ENCODE measurements around the gene GRB2.

Gene GRB2

DNA sequence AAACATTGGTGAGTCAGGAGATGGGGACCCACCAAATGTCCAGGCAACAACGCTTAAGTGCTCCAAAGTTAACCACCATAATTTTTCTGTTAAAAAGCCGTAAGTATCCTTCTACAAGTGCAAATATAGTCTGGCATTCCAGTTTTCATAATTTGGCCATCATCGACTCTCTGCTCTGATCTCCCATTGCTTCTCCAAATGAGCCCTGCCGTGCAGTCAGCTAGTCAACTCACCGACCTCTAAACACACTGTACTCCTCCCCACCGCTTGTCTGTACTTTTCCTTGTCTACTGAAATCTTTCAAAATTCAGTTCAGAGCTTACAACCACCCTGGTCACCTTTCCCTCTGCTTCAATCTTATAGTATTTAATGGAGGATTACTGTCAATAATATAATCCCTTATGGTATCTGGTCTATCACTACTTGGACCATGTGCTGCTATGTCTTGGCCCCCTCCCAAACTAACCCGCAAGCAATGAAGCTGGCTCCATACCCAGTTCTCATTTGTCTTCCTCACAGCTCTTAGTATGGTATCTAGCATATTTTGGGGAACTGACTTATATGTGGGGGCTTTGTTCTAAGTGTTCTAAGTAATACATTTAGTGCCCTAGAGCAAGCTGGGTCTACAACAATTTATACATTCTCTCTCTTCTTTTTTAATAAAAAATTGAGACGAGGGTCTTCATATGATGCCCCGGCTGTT, 63.5 kb downstream of the GRB2 start:
- no peaks in the 10 kb centered on the region for H3K9me3 ChIP-seq (ENCODE audit: control insufficient read depth, low read length)
- whole genome bisulfite sequencing, 2 experiments: 91 to 93% methylated on average over 9 of the region's 9 CpGs
- H3K27ac ChIP-seq (ENCODE audit: insufficient read depth, low read depth, low read length, poor library complexity, severe bottlenecking): no peak overlapping the region
- peaks cover 14% of the 10 kb centered on the region for H3K4me1 ChIP-seq (ENCODE audit: control insufficient read depth, insufficient read depth, low read length)
- H3K36me3 ChIP-seq (ENCODE audit: control insufficient read depth, insufficient read depth, low read length): no peaks in the 10 kb centered on the region
- no peaks in the 10 kb centered on the region for H3K27me3 ChIP-seq (ENCODE audit: control insufficient read depth, insufficient read depth, low read length, poor library complexity, severe bottlenecking)
- no peak overlapping the region for H3K4me3 ChIP-seq (ENCODE audit: insufficient read depth, low read depth, low read length)

DNA sequence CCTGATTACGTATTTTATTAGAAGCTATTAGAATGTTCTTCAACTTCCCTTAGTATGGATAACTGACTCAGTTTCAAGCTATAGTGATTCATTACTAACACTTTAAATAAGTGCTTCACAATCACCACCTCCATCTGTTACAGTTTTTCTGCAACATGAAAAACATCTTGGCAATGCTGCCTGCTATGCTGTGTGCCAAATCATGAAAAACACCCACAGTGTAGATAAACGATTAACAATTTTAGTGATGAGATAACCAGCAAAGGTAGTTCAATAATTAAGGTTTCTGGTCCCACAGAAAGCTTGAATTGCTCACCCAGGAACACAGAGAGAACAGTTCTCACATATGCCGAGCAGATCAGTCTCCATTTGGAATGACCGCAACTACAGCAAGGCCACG, 64.8 kb downstream of the GRB2 start:
- no peaks in the 10 kb centered on the region for H3K9me3 ChIP-seq (ENCODE audit: control insufficient read depth, low read length)
- no peaks in the 10 kb centered on the region for H3K36me3 ChIP-seq (ENCODE audit: control insufficient read depth, insufficient read depth, low read length)
- 97 to 99% methylated on average over 5 of the region's 5 CpGs for WGBS, 2 experiments
- H3K27ac ChIP-seq (ENCODE audit: insufficient read depth, low read depth, low read length, poor library complexity, severe bottlenecking): no peak overlapping the region
- peaks cover 6% of the 10 kb centered on the region for H3K4me1 ChIP-seq (ENCODE audit: control insufficient read depth, insufficient read depth, low read length)
- no peaks in the 10 kb centered on the region for H3K27me3 ChIP-seq (ENCODE audit: control insufficient read depth, insufficient read depth, low read length, poor library complexity, severe bottlenecking)
- no peak overlapping the region for H3K4me3 ChIP-seq (ENCODE audit: insufficient read depth, low read depth, low read length)

DNA sequence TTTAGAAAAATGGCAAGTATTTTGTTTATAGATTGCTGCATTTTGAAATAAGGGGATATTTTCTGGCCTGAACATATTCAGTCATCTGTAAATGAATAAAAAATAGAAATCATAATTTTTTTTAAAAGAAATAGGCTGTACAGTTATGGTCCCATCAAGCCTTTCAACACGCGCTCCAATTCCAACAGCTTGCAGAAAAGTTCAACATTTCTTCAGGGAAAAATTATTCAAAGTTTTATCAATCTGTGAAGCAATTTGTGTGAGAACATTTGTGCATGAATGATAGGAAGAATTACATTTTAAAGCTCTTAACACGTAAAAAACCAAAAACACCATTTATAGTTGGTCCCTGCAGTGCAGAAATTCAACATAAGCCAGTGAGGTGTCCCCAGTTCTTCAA, 65.5 kb downstream of the GRB2 start:
- Histone ChIP-seq H3K4me1 (ENCODE audit: control insufficient read depth, insufficient read depth, low read length) (no peaks in the 10 kb centered on the region), H3K9me3 (ENCODE audit: control insufficient read depth, low read length) (no peaks in the 10 kb centered on the region), H3K27ac (ENCODE audit: insufficient read depth, low read depth, low read length, poor library complexity, severe bottlenecking) (no peak overlapping the region), H3K4me3 (ENCODE audit: insufficient read depth, low read depth, low read length) (no peak overlapping the region), H3K27me3 (ENCODE audit: control insufficient read depth, insufficient read depth, low read length, poor library complexity, severe bottlenecking) (no peaks in the 10 kb centered on the region), H3K36me3 (ENCODE audit: control insufficient read depth, insufficient read depth, low read length) (no peaks in the 10 kb centered on the region)
- WGBS, 2 experiments: 94 to 96% methylated on average over 3 of the region's 3 CpGs

DNA sequence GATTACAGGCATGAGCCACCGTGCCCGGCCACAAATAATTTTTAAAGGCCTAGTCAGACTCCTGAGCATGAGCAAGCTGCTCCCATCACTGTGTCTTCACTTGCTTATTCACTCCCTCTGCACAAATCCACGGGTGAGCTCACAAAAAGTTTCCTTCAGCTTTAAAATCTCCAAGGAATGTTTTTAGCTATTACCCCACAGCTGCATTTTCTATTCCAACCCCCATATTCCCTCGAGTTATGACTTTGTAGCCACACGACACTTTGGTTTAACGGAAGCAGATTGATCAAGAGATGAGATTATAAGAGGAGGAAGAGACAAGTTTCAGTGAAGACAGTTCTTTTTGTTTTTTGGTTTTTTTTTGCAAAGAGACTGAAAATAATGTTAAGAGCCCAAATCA, 67.1 kb downstream of the GRB2 start:
- 95 to 99% methylated on average over 6 of the region's 6 CpGs for WGBS, 2 experiments
- Histone ChIP-seq H3K9me3 (ENCODE audit: control insufficient read depth, low read length) (no peaks in the 10 kb centered on the region), H3K4me3 (ENCODE audit: insufficient read depth, low read depth, low read length) (no peak overlapping the region), H3K4me1 (ENCODE audit: control insufficient read depth, insufficient read depth, low read length) (no peaks in the 10 kb centered on the region), H3K27ac (ENCODE audit: insufficient read depth, low read depth, low read length, poor library complexity, severe bottlenecking) (no peak overlapping the region), H3K27me3 (ENCODE audit: control insufficient read depth, insufficient read depth, low read length, poor library complexity, severe bottlenecking) (no peaks in the 10 kb centered on the region), H3K36me3 (ENCODE audit: control insufficient read depth, insufficient read depth, low read length) (no peaks in the 10 kb centered on the region)

DNA sequence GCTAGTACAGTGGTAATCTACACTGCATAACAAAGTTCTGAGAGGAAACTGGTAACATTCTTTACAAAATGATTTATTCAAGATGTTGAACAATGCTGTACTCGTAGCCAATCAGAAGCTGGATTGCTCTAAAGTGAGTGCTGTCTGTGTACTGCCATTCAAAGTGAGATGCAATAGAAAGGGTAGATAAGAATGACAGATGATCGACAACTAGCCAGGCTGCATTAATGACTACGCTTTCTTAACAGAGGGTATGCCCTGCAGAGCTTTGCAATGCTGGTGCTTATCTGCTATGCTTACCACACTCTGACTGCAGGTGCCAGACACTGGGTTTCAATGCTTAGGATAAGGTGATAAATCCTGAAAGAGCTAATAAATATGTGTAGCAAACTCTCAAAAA, 70.2 kb downstream of the GRB2 start:
- 87 to 92% methylated on average over 3 of the region's 3 CpGs for WGBS, 2 experiments
- H3K4me3 ChIP-seq (ENCODE audit: insufficient read depth, low read depth, low read length): no peak overlapping the region
- H3K4me1 ChIP-seq (ENCODE audit: control insufficient read depth, insufficient read depth, low read length): no peaks in the 10 kb centered on the region
- no peak overlapping the region for H3K27ac ChIP-seq (ENCODE audit: insufficient read depth, low read depth, low read length, poor library complexity, severe bottlenecking)
- no peaks in the 10 kb centered on the region for H3K36me3 ChIP-seq (ENCODE audit: control insufficient read depth, insufficient read depth, low read length)
- H3K27me3 ChIP-seq (ENCODE audit: control insufficient read depth, insufficient read depth, low read length, poor library complexity, severe bottlenecking): no peaks in the 10 kb centered on the region
- no peaks in the 10 kb centered on the region for H3K9me3 ChIP-seq (ENCODE audit: control insufficient read depth, low read length)

DNA sequence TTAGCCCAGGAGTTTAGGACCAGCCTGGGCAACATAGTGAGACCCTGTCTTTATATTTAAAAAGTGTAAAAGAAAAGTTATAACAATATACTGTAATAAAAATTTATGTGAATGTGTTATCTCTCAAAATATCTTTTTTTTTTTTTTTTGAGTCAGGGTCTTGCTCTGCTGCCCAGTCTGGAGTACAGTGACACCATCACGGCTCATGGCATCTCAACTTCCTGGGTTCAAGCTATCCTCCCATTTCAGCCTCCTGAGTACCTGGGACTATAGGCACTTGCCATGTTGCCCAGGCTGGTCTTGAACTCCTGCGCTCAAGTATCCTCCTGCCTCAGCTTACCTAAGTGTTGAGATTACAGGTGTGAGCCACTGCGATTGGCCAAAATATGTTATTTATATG, 70.8 kb downstream of the GRB2 start:
- H3K36me3 ChIP-seq (ENCODE audit: control insufficient read depth, insufficient read depth, low read length): no peaks in the 10 kb centered on the region
- H3K27ac ChIP-seq (ENCODE audit: insufficient read depth, low read depth, low read length, poor library complexity, severe bottlenecking): no peak overlapping the region
- no peak overlapping the region for H3K4me3 ChIP-seq (ENCODE audit: insufficient read depth, low read depth, low read length)
- H3K9me3 ChIP-seq (ENCODE audit: control insufficient read depth, low read length): no peaks in the 10 kb centered on the region
- WGBS, 2 experiments: 91 to 96% methylated on average over 3 of the region's 3 CpGs
- H3K4me1 ChIP-seq (ENCODE audit: control insufficient read depth, insufficient read depth, low read length): no peaks in the 10 kb centered on the region
- no peaks in the 10 kb centered on the region for H3K27me3 ChIP-seq (ENCODE audit: control insufficient read depth, insufficient read depth, low read length, poor library complexity, severe bottlenecking)

DNA sequence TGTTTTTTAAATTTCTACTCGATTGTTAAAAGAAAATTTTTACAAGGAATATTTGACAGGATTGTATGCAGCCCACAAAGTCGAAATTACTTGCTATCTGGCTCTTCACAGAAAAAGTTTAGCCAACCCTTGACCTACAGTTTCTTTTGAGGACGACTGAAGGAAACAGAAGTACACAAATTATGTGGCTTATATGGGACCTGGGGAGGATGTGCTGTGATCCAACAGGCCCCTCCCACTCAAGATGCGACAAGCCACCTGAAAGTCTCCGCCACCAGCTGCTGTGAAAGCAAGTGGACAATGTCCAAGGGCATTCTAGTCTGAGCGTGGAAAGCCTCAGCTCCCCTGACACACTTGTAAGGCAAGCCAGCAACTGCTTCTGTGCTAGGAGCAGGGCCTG, 73.8 kb downstream of the GRB2 start:
- H3K4me3 ChIP-seq (ENCODE audit: insufficient read depth, low read depth, low read length): no peak overlapping the region
- 90 to 95% methylated on average over 6 of the region's 6 CpGs for WGBS, 2 experiments
- no peak overlapping the region for H3K27ac ChIP-seq (ENCODE audit: insufficient read depth, low read depth, low read length, poor library complexity, severe bottlenecking)
- H3K27me3 ChIP-seq (ENCODE audit: control insufficient read depth, insufficient read depth, low read length, poor library complexity, severe bottlenecking): no peaks in the 10 kb centered on the region
- H3K36me3 ChIP-seq (ENCODE audit: control insufficient read depth, insufficient read depth, low read length): no peaks in the 10 kb centered on the region
- peaks cover under 1% of the 10 kb centered on the region for H3K4me1 ChIP-seq (ENCODE audit: control insufficient read depth, insufficient read depth, low read length)
- no peaks in the 10 kb centered on the region for H3K9me3 ChIP-seq (ENCODE audit: control insufficient read depth, low read length)

DNA sequence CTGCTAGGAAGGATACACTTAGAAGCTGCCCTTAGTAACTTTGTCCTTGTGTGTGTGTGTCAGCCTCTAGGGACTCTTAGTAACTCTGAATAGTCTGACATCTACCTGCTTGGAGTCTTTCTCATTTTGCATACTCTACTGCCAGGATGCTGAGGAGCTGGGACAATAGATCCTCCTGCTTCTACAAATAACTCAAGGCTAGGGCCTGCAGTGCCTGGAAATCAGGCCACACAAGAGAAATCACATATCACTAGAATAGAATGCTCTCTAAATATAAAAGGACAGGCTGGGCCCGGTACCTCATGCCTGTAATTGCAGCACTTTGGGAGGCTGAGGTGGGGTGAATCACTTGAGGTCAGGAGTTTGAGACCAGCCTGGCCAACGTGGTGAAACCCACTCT, 77.7 kb downstream of the GRB2 start:
- Histone ChIP-seq H3K9me3 (ENCODE audit: control insufficient read depth, low read length) (no peaks in the 10 kb centered on the region), H3K36me3 (ENCODE audit: control insufficient read depth, insufficient read depth, low read length) (peaks cover 4% of the 10 kb centered on the region), H3K27me3 (ENCODE audit: control insufficient read depth, insufficient read depth, low read length, poor library complexity, severe bottlenecking) (no peaks in the 10 kb centered on the region), H3K4me3 (ENCODE audit: insufficient read depth, low read depth, low read length) (no peak overlapping the region), H3K4me1 (ENCODE audit: control insufficient read depth, insufficient read depth, low read length) (peaks cover 5% of the 10 kb centered on the region), H3K27ac (ENCODE audit: insufficient read depth, low read depth, low read length, poor library complexity, severe bottlenecking) (no peak overlapping the region)
- WGBS, 2 experiments: 84 to 86% methylated on average over 2 of the region's 2 CpGs

DNA sequence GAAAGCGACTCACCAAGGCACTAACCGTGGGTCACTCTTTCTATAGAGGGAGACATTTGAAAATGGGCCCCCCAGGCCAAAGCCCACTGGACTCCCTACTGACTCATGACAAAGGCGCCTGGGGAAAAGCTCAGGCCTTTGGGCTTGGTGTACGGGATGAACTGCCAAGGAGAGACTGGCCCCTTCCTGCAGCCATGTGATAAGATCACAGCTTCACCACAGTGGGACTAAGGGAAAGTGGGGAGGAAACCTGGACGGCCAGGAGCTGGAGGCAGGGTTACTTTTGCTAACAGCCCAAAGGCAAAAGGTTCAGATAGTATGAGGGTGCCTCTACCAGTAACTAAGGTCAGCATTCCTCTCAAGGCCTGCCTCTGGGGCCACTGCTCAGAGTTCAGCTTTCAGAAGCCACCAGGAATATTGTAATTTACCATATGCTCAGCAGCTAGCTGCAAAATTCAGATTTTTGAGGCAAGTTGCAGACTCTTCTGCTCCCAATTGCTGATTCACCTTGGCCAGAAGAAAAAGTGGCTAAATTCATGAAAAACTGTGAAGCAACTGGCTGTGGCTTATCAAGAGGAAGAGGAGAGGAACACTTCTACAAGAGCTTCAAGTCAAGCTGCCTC, 79.1 kb downstream of the GRB2 start:
- WGBS, 2 experiments: 61 to 69% methylated on average over 5 of the region's 5 CpGs
- Histone ChIP-seq H3K4me1 (ENCODE audit: control insufficient read depth, insufficient read depth, low read length) (peaks cover 5% of the 10 kb centered on the region), H3K9me3 (ENCODE audit: control insufficient read depth, low read length) (no peaks in the 10 kb centered on the region), H3K27me3 (ENCODE audit: control insufficient read depth, insufficient read depth, low read length, poor library complexity, severe bottlenecking) (no peaks in the 10 kb centered on the region), H3K36me3 (ENCODE audit: control insufficient read depth, insufficient read depth, low read length) (peaks cover 10% of the 10 kb centered on the region), H3K4me3 (ENCODE audit: insufficient read depth, low read depth, low read length) (no peak overlapping the region), H3K27ac (ENCODE audit: insufficient read depth, low read depth, low read length, poor library complexity, severe bottlenecking) (no peak overlapping the region)

DNA sequence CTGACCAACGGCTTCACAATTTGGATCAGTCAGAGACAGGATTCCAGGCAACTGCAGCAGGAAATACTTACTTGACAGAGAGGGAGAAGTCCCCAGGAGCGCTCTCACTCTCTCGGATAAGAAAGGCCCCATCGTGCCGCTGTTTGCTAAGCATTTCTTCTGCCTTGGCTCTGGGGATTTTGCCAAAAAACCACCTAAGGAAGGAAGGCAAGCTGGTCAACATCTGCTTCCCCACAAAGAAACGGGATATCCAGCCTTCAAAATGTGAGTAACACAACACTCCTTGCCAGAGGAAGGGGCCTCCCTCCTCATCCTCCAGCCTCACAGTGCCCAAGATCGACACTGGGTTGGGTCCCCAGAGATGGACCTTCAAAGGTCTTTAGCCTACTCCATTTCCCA, 79.7 kb downstream of the GRB2 start:
- H3K27ac ChIP-seq (ENCODE audit: insufficient read depth, low read depth, low read length, poor library complexity, severe bottlenecking): no peak overlapping the region
- H3K4me3 ChIP-seq (ENCODE audit: insufficient read depth, low read depth, low read length): no peak overlapping the region
- H3K4me1 ChIP-seq (ENCODE audit: control insufficient read depth, insufficient read depth, low read length): peaks cover 5% of the 10 kb centered on the region
- H3K27me3 ChIP-seq (ENCODE audit: control insufficient read depth, insufficient read depth, low read length, poor library complexity, severe bottlenecking): no peaks in the 10 kb centered on the region
- H3K9me3 ChIP-seq (ENCODE audit: control insufficient read depth, low read length): no peaks in the 10 kb centered on the region
- 88 to 89% methylated on average over 7 of the region's 7 CpGs for WGBS, 2 experiments
- H3K36me3 ChIP-seq (ENCODE audit: control insufficient read depth, insufficient read depth, low read length): peaks cover 11% of the 10 kb centered on the region
